A549 (cell line): ENCODE results near the gene CDH4. TPM values are rescaled to one million over a fixed set of nuclear protein-coding genes. Genes with fewer than 3 reads are reported as not detected.

ENCODE experiments used
- ATAC-seq, 2 experiments: fragments of 200-7000 bp in 1 of 2; fragments of >200 bp in 1 of 2; cut with Nextera tagmentation in 1 of 2; cut with Tn5 transposase in 1 of 2; 3 replicates each; pipeline versions ENCODE4 v1.8.0 to v1.9.1; 2018 to 2020; ENCODE audit warnings: mild to moderate bottlenecking in 1 of 2, moderate library complexity in 1 of 2
- CTCF ChIA-PET: fragments of 300-600 bp; sonication (Branson Sonifier 250); formaldehyde crosslinking; extraction: SDS; loops from one replicate; lab custom pipeline; 2021; ENCODE audit warnings: antibody characterized with exemption, inconsistent platforms; lab: Yijun Ruan, JAX
- POLR2A ChIA-PET: fragments of 350-600 bp; formaldehyde crosslinking; extraction: SDS; loops from one replicate; lab custom pipeline; 2021; ENCODE audit warnings: antibody characterized with exemption, inconsistent platforms; lab: Yijun Ruan, JAX
- DNase-seq, 2 experiments: peaks; one replicate each; pipeline versions ENCODE4 v3.0.0 to v3.0.0-alpha.2; 2011 to 2016; ENCODE audit warnings: low read depth in 1 of 2, low spot score in 1 of 2
- FAIRE-seq: peaks from 2 replicates; lab custom pipeline; 2011; peaks lifted over from hg19 to GRCh38; lab: Jason Lieb, UNC
- H3K27ac ChIP-seq, 2 experiments: fragments of >200 bp; sonication (Bioruptor Twin); formaldehyde crosslinking; 3 replicates each; pipeline ENCODE4 v1.5.1; 2016 to 2017
- H3K4me1 ChIP-seq: fragments of >200 bp; sonication (Bioruptor Twin); formaldehyde crosslinking; 3 replicates; pipeline ENCODE4 v1.6.1; 2016
- H3K4me2 ChIP-seq: fragments of >200 bp; sonication (Bioruptor Twin); formaldehyde crosslinking; 3 replicates; pipeline ENCODE4 v1.6.1; 2016
- H3K4me3 ChIP-seq: fragments of >200 bp; sonication (Bioruptor Twin); formaldehyde crosslinking; 3 replicates; pipeline ENCODE4 v1.5.1; 2016
- H3K9me3 ChIP-seq: fragments of >200 bp; sonication (Bioruptor Twin); formaldehyde crosslinking; 3 replicates; pipeline ENCODE4 v1.6.1; 2016
- BHLHE40 ChIP-seq: IDR thresholded peaks from 2 replicates; pipeline ENCODE4 v1.6.1; 2012; ENCODE audit warnings: low read depth, low read length, inconsistent platforms
- CBX8 ChIP-seq: fragments of 200-600 bp; sonication (generic); IDR thresholded peaks from 2 replicates; pipeline ENCODE4 v1.6.1; 2016
- CEBPB ChIP-seq, 2 experiments: fragments of >200 bp in 1 of 2; sonication (Bioruptor Twin) in 1 of 2; formaldehyde crosslinking in 1 of 2; IDR thresholded peaks; 2 replicates each; pipeline ENCODE4 v1.6.1; 2012 to 2016
- EHF ChIP-seq: fragments of 250-450 bp; sonication (Bioruptor Pico); IDR thresholded peaks from 2 replicates; pipeline ENCODE4 v1.5.0; 2020; ENCODE audit warnings: mild to moderate bottlenecking
- FOSL2 ChIP-seq, 2 experiments: fragments of 450-650 bp in 1 of 2; fragments of >200 bp in 1 of 2; sonication (Bioruptor Twin) in 1 of 2; formaldehyde crosslinking; IDR thresholded peaks; 2 replicates each; pipeline versions ENCODE4 v1.5.0 to v1.6.1; 2016 to 2020; ENCODE audit warnings: mild to moderate bottlenecking in 1 of 2, moderate library complexity in 1 of 2
- GATA3 ChIP-seq: IDR thresholded peaks from 2 replicates; pipeline ENCODE4 v1.6.1; 2012; ENCODE audit warnings: borderline replicate concordance
- HDAC2 ChIP-seq: fragments of 200-600 bp; sonication (generic); IDR thresholded peaks from 2 replicates; pipeline ENCODE4 v1.6.1; 2016
- JUN ChIP-seq, 2 experiments: fragments of >200 bp; sonication (Bioruptor Twin); formaldehyde crosslinking; IDR thresholded peaks; 2 replicates in 1 of 2; 3 replicates in 1 of 2; pipeline ENCODE4 v1.6.1; 2016 to 2017
- KDM1A ChIP-seq: fragments of 200-600 bp; sonication (generic); IDR thresholded peaks from 2 replicates; pipeline ENCODE4 v1.6.1; 2016; ENCODE audit warnings: low read depth, mild to moderate bottlenecking
- MAFK ChIP-seq: fragments of 450-650 bp; IDR thresholded peaks from 2 replicates; pipeline ENCODE4 v1.6.1; 2014; ENCODE audit not compliant: partially characterized antibody
- MAZ ChIP-seq: fragments of 150-350 bp; IDR thresholded peaks from 2 replicates; pipeline ENCODE4 v1.6.1; 2014; ENCODE audit warnings: antibody characterized with exemption, low read depth, low read length, borderline replicate concordance
- NFE2L2 ChIP-seq: fragments of 150-350 bp; conservative IDR thresholded peaks from 2 replicates; pipeline ENCODE4 v1.6.1; 2014; ENCODE audit warnings: low read length
- PHF8 ChIP-seq: fragments of 200-600 bp; sonication (generic); IDR thresholded peaks from 2 replicates; pipeline ENCODE4 v1.6.1; 2016; ENCODE audit warnings: low read depth, mild to moderate bottlenecking, antibody characterized with exemption, moderate library complexity, borderline replicate concordance
- POLR2A ChIP-seq: IDR thresholded peaks from 2 replicates; pipeline ENCODE4 v1.6.1; 2012; ENCODE audit warnings: mild to moderate bottlenecking, low read length
- RNF2 ChIP-seq: fragments of 200-600 bp; sonication (generic); IDR thresholded peaks from 2 replicates; pipeline ENCODE4 v1.6.1; 2016; ENCODE audit warnings: low read depth, mild to moderate bottlenecking, antibody characterized with exemption, moderate library complexity, borderline replicate concordance
- ZC3H11A ChIP-seq: fragments of 450-650 bp; IDR thresholded peaks from 2 replicates; pipeline ENCODE4 v1.6.1; 2014; ENCODE audit warnings: antibody characterized with exemption, mild to moderate bottlenecking
- ZFP36 ChIP-seq: fragments of 450-650 bp; IDR thresholded peaks from 2 replicates; pipeline ENCODE4 v1.6.1; 2014; ENCODE audit warnings: borderline replicate concordance; ENCODE audit not compliant: partially characterized antibody
- ZSCAN20 ChIP-seq: fragments of 250-450 bp; sonication (Bioruptor Pico); IDR thresholded peaks from 2 replicates; pipeline ENCODE4 v1.8.0; 2022; ENCODE audit warnings: mild to moderate bottlenecking, moderate library complexity
- WGBS: methylation state at CpG from one replicate; pipeline ENCODE4 v1.1.6; 2017; ENCODE audit errors: missing lambda C conversion rate; 5-methylcytosine and 5-hydroxymethylcytosine counted together
- polyA plus RNA-seq, 4 experiments: library from polyadenylated mRNA; depleted of rRNA in 3 of 4; stranded (reverse); fragments of >200 nt; fragmentation: RNase III in 1 of 4; extraction: RNeasy Plus Mini Kit Qiagen cat#74134 plus additional on column Dnase treatment in 1 of 4; gene quantifications; 2 replicates in 3 of 4; 3 replicates in 1 of 4; pipeline ENCODE4 v1.2.3, GENCODE V29; 2011 to 2017
- TF ChIP-seq, protein P1 (sequence below): fragments of 250-450 bp; sonication (Bioruptor Pico); IDR thresholded peaks from 2 replicates; pipeline ENCODE4 v1.5.0; 2020; ENCODE audit warnings: low read depth, mild to moderate bottlenecking, moderate library complexity
- TF ChIP-seq, protein P2 (sequence below): fragments of >200 bp; sonication (Bioruptor Twin); formaldehyde crosslinking; IDR thresholded peaks from 2 replicates; pipeline ENCODE4 v1.6.1; 2016
- TF ChIP-seq, protein P3 (sequence below): fragments of >200 bp; sonication (Bioruptor Twin); formaldehyde crosslinking; IDR thresholded peaks from 3 replicates; pipeline ENCODE4 v1.6.1; 2016

The CDH4 gene
- polyA plus RNA-seq, 2 of the 4 experiments (the other 2 are of a cell fraction): 3.4 to 10.3 TPM

DNA sequence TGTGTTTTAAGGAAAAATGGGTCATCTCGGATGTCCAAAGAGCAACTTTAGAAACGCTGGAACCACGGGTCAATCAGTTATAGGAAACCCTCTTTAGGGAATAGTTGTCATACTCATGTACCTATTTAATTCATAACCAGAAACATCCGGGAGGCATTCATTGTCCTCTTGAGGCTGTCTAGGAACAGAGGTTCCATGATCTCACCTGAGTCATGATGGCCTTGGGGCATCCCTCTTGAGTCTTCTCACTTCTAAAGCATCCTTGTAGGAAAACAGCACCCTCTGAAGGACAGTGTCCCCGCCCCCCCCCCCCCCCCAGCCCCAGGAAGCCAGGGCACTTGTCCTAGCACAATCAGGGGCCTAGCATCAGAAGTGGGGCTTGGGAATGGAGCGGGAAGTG, 46.3 kb upstream of the CDH4 start:
- peaks cover 6% of the 10 kb centered on the region; the same call in 2 of the 3 replicates for H3K9me3 ChIP-seq
- TF ChIP-seq KDM1A (no peak), MAZ (no peak), ZSCAN20 (CRISPR knock-in tag) (no peak), PHF8 (no peak)
- TF ChIP-seq, protein P1, sequence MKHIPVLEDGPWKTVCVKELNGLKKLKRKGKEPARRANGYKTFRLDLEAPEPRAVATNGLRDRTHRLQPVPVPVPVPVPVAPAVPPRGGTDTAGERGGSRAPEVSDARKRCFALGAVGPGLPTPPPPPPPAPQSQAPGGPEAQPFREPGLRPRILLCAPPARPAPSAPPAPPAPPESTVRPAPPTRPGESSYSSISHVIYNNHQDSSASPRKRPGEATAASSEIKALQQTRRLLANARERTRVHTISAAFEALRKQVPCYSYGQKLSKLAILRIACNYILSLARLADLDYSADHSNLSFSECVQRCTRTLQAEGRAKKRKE (CRISPR knock-in tag): no peak
- FAIRE-seq: no peak
- H3K4me1 ChIP-seq: no peaks in the 10 kb centered on the region
- no peak for ATAC-seq
- no peak overlapping the region for H3K4me2 ChIP-seq
- H3K27ac ChIP-seq: no peak overlapping the region
- DNase-seq: no peak
- no peak overlapping the region for H3K4me3 ChIP-seq
- CTCF ChIA-PET: interaction anchor here (1.6 kb wide), 2 partner anchors 19 to 23 kb away, joined by 3 to 8 read pairs; no protein-coding TSS in a partner anchor
- POLR2A ChIA-PET: no interaction called here
- WGBS: 69% methylated on average over 5 of the region's 6 CpGs

DNA sequence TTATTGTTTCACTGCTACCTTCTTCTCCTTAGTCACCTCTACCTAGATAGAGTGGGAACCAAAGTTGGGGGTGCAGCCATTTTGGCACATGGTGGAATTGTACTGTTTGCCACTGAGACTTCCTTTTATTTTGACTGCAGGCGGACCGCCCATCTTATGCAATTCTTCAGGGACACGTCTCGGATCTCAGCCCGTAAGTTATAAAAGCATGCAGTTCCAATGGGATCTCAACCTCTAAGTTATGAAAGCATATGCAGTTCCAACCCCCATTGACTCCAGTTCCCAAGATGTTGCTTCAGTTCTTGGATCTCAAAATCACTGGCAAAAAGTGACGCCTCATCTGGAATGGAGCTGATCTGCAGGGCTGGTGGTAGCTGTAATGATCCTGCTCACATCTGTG, 41.2 kb upstream of the CDH4 start:
- ATAC-seq: no peak
- FAIRE-seq: no peak

DNA sequence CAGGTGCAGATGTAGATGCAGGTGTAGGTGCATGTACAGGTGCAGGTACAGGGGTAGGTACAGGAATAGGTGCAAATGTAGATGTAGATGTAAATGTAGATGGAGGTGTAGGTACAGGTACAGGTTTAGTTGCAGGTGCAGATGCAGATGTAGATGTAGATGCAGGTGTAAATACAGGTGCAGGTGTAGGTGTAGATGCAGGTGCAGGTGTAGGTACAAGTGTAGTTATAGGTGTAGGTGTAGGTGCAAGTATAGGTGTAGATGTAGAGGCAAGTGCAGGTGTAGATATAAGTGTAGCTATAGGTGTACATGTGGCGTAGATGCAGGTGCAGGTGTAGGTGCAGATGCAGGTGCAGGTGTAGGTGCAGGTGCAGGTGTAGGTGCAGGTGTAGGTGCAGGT, 34.2 kb upstream of the CDH4 start:
- Histone ChIP-seq H3K4me2 (no peak overlapping the region), H3K9me3 (no peaks in the 10 kb centered on the region), H3K4me3 (no peak overlapping the region), H3K27ac (no peak overlapping the region), H3K4me1 (peaks cover 4% of the 10 kb centered on the region; the same call in 1 of the 3 replicates)
- FAIRE-seq (no peak), ATAC-seq (no peak), DNase-seq (no peak)
- ChIA-PET POLR2A (no interaction called here), CTCF (interaction anchor here (0.5 to 5.0 kb wide), 3 partner anchors 11 to 316 kb away, joined by 3 to 49 read pairs (median 3); no protein-coding TSS in a partner anchor)
- TF ChIP-seq, protein P2, sequence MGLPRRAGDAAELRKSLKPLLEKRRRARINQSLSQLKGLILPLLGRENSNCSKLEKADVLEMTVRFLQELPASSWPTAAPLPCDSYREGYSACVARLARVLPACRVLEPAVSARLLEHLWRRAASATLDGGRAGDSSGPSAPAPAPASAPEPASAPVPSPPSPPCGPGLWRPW: no peak
- TF ChIP-seq CBX8 (no peak), MAFK (no peak), POLR2A (no peak), ZFP36 (no peak), ZC3H11A (no peak), HDAC2 (no peak), GATA3 (no peak)
- WGBS: 85% methylated on average over 1 of the region's 1 CpG

More for the DNA sequence above, 41.2 kb upstream of the CDH4 start:
- ChIA-PET CTCF (interaction anchor here (1.1 to 1.8 kb wide), 2 partner anchors 14 to 19 kb away, joined by 5 read pairs; no protein-coding TSS in a partner anchor), POLR2A (no interaction called here)
- no peak for DNase-seq
- Histone ChIP-seq H3K4me1 (no peaks in the 10 kb centered on the region), H3K9me3 (no peaks in the 10 kb centered on the region), H3K4me3 (no peak overlapping the region), H3K27ac (no peak overlapping the region), H3K4me2 (no peak overlapping the region)
- TF ChIP-seq FOSL2 (IDR thresholded peaks at IDR 0.05): no peak
- no peak for TF ChIP-seq FOSL2 (CRISPR knock-in tag; IDR thresholded peaks at IDR 0.05)
- TF ChIP-seq JUN (IDR thresholded peaks at IDR 0.05): no peak
- no peak for TF ChIP-seq MAFK
- TF ChIP-seq ZFP36: no peak
- no peak for TF ChIP-seq EHF
- TF ChIP-seq, protein P3, sequence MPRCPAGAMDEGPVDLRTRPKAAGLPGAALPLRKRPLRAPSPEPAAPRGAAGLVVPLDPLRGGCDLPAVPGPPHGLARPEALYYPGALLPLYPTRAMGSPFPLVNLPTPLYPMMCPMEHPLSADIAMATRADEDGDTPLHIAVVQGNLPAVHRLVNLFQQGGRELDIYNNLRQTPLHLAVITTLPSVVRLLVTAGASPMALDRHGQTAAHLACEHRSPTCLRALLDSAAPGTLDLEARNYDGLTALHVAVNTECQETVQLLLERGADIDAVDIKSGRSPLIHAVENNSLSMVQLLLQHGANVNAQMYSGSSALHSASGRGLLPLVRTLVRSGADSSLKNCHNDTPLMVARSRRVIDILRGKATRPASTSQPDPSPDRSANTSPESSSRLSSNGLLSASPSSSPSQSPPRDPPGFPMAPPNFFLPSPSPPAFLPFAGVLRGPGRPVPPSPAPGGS: no peak
- TF ChIP-seq CEBPB (IDR thresholded peaks at IDR 0.05): no peak
- TF ChIP-seq NFE2L2: no peak
- TF ChIP-seq RNF2: no peak
- TF ChIP-seq BHLHE40: no peak
- WGBS: 88% methylated on average over 6 of the region's 6 CpGs
